Choroid plexus epithelial cell (primary cell): Measurements from ENCODE around the gene COG2.
A peak's percentile ranks its signal among the peaks of the same experiment; 100 is the strongest.

ENCODE experiments used
- DNase-seq: peaks from one replicate; pipeline ENCODE4 v3.0.0-alpha.2; 2010; ENCODE audit warnings: low read depth
- H3K4me3 ChIP-seq: 2 replicates; pipeline ENCODE4 v1.5.1; 2011; ENCODE audit warnings: low read depth, mild to moderate bottlenecking, control low read depth, low read length, moderate library complexity
- TF ChIP-seq, protein P1 (sequence below): conservative IDR thresholded peaks from 2 replicates; pipeline ENCODE4 v1.5.1; 2011; ENCODE audit warnings: low read depth, mild to moderate bottlenecking, control low read depth, inconsistent platforms, low read length, moderate library complexity

COG2 gene

DNA sequence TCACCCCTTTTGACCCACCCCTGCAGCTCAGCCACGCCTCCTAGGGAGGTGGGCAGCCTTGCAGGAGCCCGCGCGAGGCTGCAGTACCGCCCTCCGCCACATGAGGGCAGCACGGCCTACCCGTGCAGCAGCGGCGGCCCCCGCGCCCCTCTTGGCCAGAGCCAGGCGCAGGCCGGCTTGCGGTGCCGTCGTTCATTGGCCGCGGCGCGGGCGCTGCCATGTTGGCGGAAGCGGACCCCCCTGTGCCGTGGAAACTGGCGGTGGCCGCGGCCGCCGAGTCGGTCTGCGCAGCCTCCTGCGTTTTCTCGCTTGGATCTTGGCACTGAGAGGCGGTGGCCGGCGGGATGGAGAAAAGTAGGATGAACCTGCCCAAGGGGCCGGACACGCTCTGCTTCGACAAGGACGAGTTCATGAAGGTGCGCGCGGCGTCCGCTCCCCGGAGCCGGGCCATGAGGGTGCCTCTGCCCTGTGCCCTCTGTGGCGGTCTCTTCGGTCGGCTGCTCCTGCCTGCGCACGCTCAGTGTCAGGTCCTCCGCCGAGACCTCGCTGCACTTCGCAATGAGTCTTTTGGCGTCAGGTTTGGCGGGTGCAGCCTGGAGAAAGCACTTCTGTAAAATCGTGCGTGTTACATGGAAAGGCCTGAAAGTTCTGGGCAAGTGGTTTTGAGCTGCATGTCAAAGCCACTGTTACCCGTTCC, at the start of gene COG2:
Gene COG2, plus strand, starts transcription at position 219 of the 697 bp plus-strand sequence. Its CDS starts 126 bp downstream, at position 345.
- peak within 1 kb of the TSS; percentile 93 for H3K4me3 ChIP-seq
- TF ChIP-seq, protein P1, sequence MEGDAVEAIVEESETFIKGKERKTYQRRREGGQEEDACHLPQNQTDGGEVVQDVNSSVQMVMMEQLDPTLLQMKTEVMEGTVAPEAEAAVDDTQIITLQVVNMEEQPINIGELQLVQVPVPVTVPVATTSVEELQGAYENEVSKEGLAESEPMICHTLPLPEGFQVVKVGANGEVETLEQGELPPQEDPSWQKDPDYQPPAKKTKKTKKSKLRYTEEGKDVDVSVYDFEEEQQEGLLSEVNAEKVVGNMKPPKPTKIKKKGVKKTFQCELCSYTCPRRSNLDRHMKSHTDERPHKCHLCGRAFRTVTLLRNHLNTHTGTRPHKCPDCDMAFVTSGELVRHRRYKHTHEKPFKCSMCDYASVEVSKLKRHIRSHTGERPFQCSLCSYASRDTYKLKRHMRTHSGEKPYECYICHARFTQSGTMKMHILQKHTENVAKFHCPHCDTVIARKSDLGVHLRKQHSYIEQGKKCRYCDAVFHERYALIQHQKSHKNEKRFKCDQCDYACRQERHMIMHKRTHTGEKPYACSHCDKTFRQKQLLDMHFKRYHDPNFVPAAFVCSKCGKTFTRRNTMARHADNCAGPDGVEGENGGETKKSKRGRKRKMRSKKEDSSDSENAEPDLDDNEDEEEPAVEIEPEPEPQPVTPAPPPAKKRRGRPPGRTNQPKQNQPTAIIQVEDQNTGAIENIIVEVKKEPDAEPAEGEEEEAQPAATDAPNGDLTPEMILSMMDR: peak; percentile 79
- DNase-seq: peak; percentile 96

DNA sequence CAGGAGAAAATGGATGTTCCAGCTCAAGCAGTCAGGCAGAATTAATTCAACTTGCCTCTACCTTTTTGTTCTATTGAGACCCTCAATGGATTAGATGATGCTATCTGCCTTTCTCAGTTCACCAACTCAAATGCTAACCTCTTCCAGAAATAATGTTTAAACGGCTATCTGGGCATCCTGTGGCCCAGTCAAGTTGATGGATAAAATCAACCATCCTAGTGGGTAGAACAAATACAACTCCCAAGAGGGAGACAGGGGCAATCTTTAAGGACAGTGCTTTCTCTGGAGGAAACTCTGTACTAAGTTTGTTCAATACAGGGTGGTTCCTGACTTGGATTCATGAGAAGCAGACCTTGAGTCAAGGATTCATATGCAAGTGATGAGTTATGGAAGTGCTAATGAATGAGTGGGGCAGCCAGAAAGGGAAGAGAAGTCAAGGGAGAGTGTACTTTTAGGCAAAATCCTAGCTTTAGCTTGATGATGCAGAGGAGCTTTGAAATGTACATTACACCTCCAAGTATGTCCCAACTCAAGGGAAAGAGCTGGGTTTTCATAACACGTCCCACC, 49.4 kb upstream of the COG2 start:
- no peak for DNase-seq
- H3K4me3 ChIP-seq: no peak overlapping the region
- TF ChIP-seq, protein P1: no peak

DNA sequence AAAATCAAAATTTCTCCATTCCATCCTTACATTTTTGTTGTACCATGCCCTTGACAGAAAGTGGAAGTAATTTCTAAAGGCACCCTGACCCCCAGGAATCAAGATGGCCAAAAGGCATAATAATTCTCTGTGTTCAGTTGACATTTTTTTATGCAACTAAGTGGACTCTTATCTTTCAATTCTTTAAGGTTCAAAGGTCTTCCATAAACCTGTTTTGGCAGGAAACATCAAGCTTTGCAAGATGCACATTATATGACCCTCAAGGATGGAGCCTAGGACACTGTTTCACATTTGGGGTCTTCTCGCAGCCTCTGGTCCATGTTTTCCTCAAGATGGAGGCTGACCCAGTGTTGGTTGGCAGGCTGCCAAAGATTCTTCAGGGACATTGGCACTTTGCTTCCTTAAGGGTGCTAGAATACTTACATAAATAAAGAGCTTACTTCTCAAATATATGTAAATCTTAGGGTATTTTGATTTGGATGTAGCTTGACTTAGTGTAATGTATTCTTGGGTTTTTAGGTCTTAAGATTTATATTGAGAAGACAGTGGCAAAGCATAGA, 48.0 kb upstream of the COG2 start:
- DNase-seq: no peak
- TF ChIP-seq, protein P1: no peak
- no peak overlapping the region for H3K4me3 ChIP-seq

GRCh38 chr1:230595181-230595580, 47.1 kb upstream of the COG2 start:
- TF ChIP-seq, protein P1: no peak
- no peak overlapping the region for H3K4me3 ChIP-seq
- no peak for DNase-seq

DNA sequence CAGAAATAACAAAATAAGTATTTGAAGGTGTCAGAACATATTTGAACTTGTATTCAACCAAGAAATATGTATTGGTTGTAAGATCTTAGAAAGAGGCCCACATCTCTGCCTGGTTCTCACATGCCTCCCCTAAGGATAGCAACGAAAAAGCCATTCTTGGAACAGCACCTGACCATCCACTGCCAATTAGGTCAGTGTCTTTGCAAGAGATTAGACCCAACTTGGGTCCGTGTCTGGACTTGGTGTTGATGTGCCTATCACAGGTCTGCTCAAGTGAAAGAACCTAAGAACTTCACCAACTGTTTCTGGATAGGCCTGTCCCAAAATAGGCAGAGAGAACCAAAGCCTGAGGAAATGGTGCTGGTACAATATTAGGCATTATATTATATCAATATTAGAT, 46.0 kb upstream of the COG2 start:
- no peak overlapping the region for H3K4me3 ChIP-seq
- TF ChIP-seq, protein P1: no peak
- DNase-seq: no peak

DNA sequence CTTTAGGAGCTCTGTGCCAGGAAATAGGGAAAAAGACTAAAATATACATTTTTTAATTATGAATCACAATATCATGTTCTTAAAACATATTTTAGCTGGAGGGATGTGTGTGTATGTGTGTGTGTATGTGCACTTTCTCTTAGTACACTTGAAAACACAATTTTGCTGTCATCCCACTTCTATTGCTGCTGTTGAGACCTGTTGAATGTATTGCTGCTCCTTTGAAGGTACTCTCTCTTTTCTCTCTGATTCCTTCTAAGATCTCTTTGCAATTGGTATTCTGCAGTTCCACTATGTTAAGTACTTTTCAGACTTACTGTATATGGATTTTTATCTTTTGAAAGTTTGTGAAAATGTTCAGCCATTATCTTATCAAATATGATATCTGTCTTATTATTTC, 43.5 kb upstream of the COG2 start:
- H3K4me3 ChIP-seq: no peak overlapping the region
- no peak for DNase-seq
- TF ChIP-seq, protein P1: no peak
